DOHH2 (cell line): ENCODE measurements around the gene SLC9B2.

Experiments used
- H3F3A ChIP-seq: fragments of 200-600 bp; sonication (generic), shearing (Covaris generic); 2 replicates; pipeline ENCODE4 v1.6.0; 2016; ENCODE audit warnings: antibody characterized with exemption, mild to moderate bottlenecking; ENCODE audit not compliant: control insufficient read depth, insufficient read depth
- H3K27ac ChIP-seq: fragments of 200-600 bp; sonication (generic); 2 replicates; pipeline ENCODE4 v1.5.1; 2014; ENCODE audit warnings: low read depth, mild to moderate bottlenecking, low read length, moderate library complexity
- H3K27me3 ChIP-seq: fragments of 200-600 bp; sonication (generic); 2 replicates; pipeline ENCODE4 v1.6.1; 2014; ENCODE audit warnings: mild to moderate bottlenecking, low read length, mixed read lengths; ENCODE audit not compliant: control insufficient read depth
- H3K36me3 ChIP-seq: fragments of 200-600 bp; sonication (generic); 2 replicates; pipeline ENCODE4 v1.6.1; 2014; ENCODE audit warnings: mild to moderate bottlenecking, low read length, moderate library complexity, mixed read lengths; ENCODE audit not compliant: control insufficient read depth
- H3K4me1 ChIP-seq: fragments of 200-600 bp; sonication (generic); 2 replicates; pipeline ENCODE4 v1.6.1; 2014; ENCODE audit warnings: mild to moderate bottlenecking, low read length, mixed read lengths; ENCODE audit not compliant: control insufficient read depth
- H3K4me2 ChIP-seq: fragments of 200-600 bp; sonication (generic); 2 replicates; pipeline ENCODE4 v1.6.0; 2014; ENCODE audit warnings: mild to moderate bottlenecking, low read length, moderate library complexity
- H3K4me3 ChIP-seq: fragments of 200-600 bp; sonication (generic); 2 replicates; pipeline ENCODE4 v1.5.1; 2014; ENCODE audit warnings: mild to moderate bottlenecking, low read length, mixed read lengths
- H3K79me2 ChIP-seq: fragments of 200-600 bp; sonication (generic); 2 replicates; pipeline ENCODE4 v1.6.1; 2014; ENCODE audit warnings: mild to moderate bottlenecking, low read length, mixed read lengths; ENCODE audit not compliant: control insufficient read depth
- H3K9me2 ChIP-seq: fragments of 200-600 bp; sonication (generic); replicated peaks from 2 replicates; pipeline ENCODE4 v1.6.1; 2014; ENCODE audit warnings: mild to moderate bottlenecking, low read length, mixed read lengths; ENCODE audit not compliant: control insufficient read depth
- H3K9me3 ChIP-seq: fragments of 200-600 bp; sonication (generic); 2 replicates; pipeline ENCODE4 v1.6.1; 2014; ENCODE audit warnings: antibody characterized with exemption, low read length, mixed read lengths; ENCODE audit not compliant: control insufficient read depth, insufficient read depth
- H4K20me1 ChIP-seq: fragments of 200-600 bp; sonication (generic); 2 replicates; pipeline ENCODE4 v1.6.0; 2014; ENCODE audit warnings: low read depth, mild to moderate bottlenecking, antibody characterized with exemption, low read length, moderate library complexity; ENCODE audit not compliant: control insufficient read depth, insufficient read depth
- EZH2phosphoT487 ChIP-seq: fragments of 200-600 bp; sonication (generic); IDR thresholded peaks from 2 replicates; pipeline ENCODE4 v1.6.1; 2017; ENCODE audit warnings: borderline replicate concordance, mild to moderate bottlenecking, antibody characterized with exemption, low read length, moderate library complexity, mixed read lengths
- TF ChIP-seq, protein P1 (sequence below): fragments of 200-600 bp; sonication (generic); IDR thresholded peaks from one replicate; pipeline ENCODE4 v1.5.1; 2014; ENCODE audit warnings: antibody characterized with exemption, mild to moderate bottlenecking, low read depth, low read length; ENCODE audit not compliant: poor library complexity, severe bottlenecking

SLC9B2 gene

DNA sequence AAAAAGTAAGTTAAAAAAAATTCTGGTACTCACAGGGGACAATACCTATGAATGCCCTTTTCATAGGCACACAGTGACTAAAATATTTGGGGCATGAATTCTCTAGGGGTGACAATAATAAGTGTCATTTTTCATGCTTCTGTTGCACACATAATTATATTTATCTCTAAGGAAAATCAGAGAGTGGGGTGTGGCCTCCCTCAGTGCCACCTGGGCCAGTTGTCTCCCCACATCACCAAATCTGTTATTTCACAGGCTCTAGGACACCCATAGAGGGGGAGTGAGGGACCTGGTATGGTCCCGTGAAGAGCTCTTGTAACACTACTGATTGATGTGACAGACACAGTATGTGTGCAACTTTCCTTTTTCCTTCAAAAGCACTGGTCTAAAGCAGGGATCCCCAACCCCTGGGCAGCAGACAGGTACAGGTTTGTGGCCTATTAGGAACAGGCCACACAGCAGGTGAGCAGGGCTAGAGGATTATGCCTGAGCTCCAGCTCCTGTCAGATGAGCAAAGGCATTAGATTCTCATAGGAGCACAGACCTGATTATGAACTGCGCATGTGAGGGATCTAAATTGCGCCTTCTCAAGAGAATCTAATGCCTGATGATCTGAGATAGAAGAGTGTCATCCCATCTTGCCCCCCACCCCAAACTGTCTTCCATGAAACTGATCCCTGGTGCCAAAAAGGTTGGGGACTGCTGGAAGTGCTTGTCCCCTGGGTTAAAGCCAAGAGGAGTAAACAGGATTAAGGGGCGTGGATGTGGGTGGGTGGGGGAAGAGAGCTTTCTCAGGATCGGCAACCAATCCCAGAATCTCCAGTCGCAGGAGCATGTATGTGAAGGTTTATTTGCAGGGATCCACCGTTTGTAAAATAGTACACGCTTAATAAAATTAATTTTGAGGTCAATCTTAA is 57.9 kb downstream of the SLC9B2 start:
- TF ChIP-seq, protein P1, sequence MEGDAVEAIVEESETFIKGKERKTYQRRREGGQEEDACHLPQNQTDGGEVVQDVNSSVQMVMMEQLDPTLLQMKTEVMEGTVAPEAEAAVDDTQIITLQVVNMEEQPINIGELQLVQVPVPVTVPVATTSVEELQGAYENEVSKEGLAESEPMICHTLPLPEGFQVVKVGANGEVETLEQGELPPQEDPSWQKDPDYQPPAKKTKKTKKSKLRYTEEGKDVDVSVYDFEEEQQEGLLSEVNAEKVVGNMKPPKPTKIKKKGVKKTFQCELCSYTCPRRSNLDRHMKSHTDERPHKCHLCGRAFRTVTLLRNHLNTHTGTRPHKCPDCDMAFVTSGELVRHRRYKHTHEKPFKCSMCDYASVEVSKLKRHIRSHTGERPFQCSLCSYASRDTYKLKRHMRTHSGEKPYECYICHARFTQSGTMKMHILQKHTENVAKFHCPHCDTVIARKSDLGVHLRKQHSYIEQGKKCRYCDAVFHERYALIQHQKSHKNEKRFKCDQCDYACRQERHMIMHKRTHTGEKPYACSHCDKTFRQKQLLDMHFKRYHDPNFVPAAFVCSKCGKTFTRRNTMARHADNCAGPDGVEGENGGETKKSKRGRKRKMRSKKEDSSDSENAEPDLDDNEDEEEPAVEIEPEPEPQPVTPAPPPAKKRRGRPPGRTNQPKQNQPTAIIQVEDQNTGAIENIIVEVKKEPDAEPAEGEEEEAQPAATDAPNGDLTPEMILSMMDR, result no peak
- TF ChIP-seq EZH2phosphoT487, result no peak
- Histone ChIP-seq H3K4me1 (peaks cover 25% of the 10 kb centered on the region), H3K36me3 (peaks cover 8% of the 10 kb centered on the region; the same call in 1 of the 2 replicates), H3K4me2 (peak overlapping the region; percentile 84), H4K20me1 (no peaks in the 10 kb centered on the region), H3K79me2 (peaks cover 7% of the 10 kb centered on the region), H3K27ac (peak overlapping the region; percentile 52), H3F3A (0 out of 2 replicates have a peak, but pooled peaks cover 4% of the 10 kb centered on the region), H3K9me2 (no peaks in the 10 kb centered on the region), H3K9me3 (peaks cover 8% of the 10 kb centered on the region; the same call in 1 of the 2 replicates), H3K4me3 (peak overlapping the region; percentile 92), H3K27me3 (no peaks in the 10 kb centered on the region)

DNA sequence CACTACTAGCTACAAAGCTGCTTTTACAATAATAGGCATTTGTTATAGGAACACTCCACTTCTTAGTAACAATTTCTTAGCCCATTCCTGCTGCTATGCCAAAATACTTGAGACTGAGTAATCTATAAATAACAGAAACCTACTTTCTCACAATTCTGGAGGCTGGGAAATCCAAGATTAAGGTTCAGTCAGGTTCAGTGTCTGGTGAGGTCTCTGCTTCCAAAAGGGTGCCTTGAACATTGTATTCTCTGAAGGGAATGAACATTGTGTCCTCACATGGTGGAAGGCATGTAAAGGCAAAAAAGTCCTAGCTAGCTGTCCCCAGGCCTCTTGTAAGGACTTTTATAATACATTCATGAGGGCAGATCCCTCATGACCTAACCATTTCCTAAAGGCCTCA is 64.0 kb downstream of the SLC9B2 start:
- H3K9me3 ChIP-seq, result no peaks in the 10 kb centered on the region
- H3K9me2 ChIP-seq, result no peaks in the 10 kb centered on the region
- no peaks in the 10 kb centered on the region for H4K20me1 ChIP-seq
- TF ChIP-seq, protein P1, result no peak
- no peak for TF ChIP-seq EZH2phosphoT487
- H3F3A ChIP-seq, result no peaks in the 10 kb centered on the region
- no peak overlapping the region for H3K4me3 ChIP-seq
- H3K4me2 ChIP-seq, result no peak overlapping the region
- H3K79me2 ChIP-seq, result no peaks in the 10 kb centered on the region
- no peaks in the 10 kb centered on the region for H3K4me1 ChIP-seq
- no peak overlapping the region for H3K27ac ChIP-seq
- no peaks in the 10 kb centered on the region for H3K36me3 ChIP-seq
- H3K27me3 ChIP-seq, result no peaks in the 10 kb centered on the region

DNA sequence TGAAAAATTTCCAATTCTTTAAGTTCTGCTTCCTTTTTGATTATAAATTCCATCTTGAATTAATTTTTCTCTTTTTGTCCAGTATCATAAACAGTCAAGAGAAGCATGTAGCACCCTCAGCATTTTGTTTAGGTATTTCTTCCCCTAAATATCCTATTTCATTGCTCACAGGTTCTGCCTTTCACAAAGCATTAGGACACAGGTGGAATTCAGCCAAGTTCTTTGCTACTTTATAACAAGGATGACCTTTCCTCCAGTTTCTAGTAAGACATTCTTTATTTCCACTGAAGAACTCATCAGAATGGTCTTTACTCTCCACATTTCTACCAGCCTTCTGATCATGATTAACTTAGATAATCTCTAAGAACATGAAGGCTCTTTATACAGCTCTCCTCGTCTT is 64.5 kb downstream of the SLC9B2 start:
- Histone ChIP-seq H3K9me2 (no peaks in the 10 kb centered on the region), H3K36me3 (no peaks in the 10 kb centered on the region), H3K4me3 (no peak overlapping the region), H4K20me1 (no peaks in the 10 kb centered on the region), H3K9me3 (no peaks in the 10 kb centered on the region), H3K4me2 (no peak overlapping the region), H3F3A (no peaks in the 10 kb centered on the region), H3K27me3 (no peaks in the 10 kb centered on the region), H3K27ac (no peak overlapping the region), H3K79me2 (no peaks in the 10 kb centered on the region), H3K4me1 (no peaks in the 10 kb centered on the region)
- TF ChIP-seq, protein P1, result no peak
- no peak for TF ChIP-seq EZH2phosphoT487
